Upper lobe of right lung (tissue), 1 donor: Measurements from ENCODE around the gene LRRK1. TPM values are rescaled to one million over a fixed set of nuclear protein-coding genes. Genes with fewer than 3 reads are reported as not detected.

ENCODE experiments used
- ATAC-seq: fragments of 200-7000 bp; cut with Tn5 transposase; one replicate; pipeline ENCODE4 v1.9.1; 2020; ENCODE audit warnings: mild to moderate bottlenecking, moderate library complexity
- DNase-seq: peaks from one replicate; pipeline ENCODE4 v3.0.0-alpha.2; 2020
- H3K27ac ChIP-seq: fragments of 200-600 bp; one replicate; pipeline ENCODE4 v1.8.0; 2022
- H3K27me3 ChIP-seq: fragments of 200-600 bp; one replicate; pipeline ENCODE4 v1.8.0; 2022; ENCODE audit warnings: mild to moderate bottlenecking
- H3K36me3 ChIP-seq: fragments of 200-600 bp; one replicate; pipeline ENCODE4 v1.8.0; 2022
- H3K4me1 ChIP-seq: fragments of 200-600 bp; one replicate; pipeline ENCODE4 v1.8.0; 2022
- H3K4me3 ChIP-seq: fragments of 200-600 bp; one replicate; pipeline ENCODE4 v1.8.0; 2022; ENCODE audit warnings: mild to moderate bottlenecking
- H3K9me3 ChIP-seq: fragments of 200-600 bp; one replicate; pipeline ENCODE4 v1.8.0; 2022
- CTCF ChIP-seq: fragments of 200-600 bp; IDR thresholded peaks from one replicate; pipeline ENCODE4 v1.8.0; 2022; ENCODE audit warnings: antibody characterized with exemption
- intact Hi-C: fragments of 100-400 bp; cut with DNase I; formaldehyde crosslinking; loops from one replicate; pipeline ENCODE4 v1.11.0; 2022
- total RNA-seq: library from RNA; stranded (reverse); fragmentation: NEBNext Ultra II Directional; extraction: Animal tissue kit (Norgen Biotek cat#: 25700); gene quantifications from one replicate; pipeline ENCODE4 v1.2.1, GENCODE V29; 2021
- donor health status: DM: no; HTN: yes; CAD: no; lungs with severe emphysema.

LRRK1 gene
- total RNA-seq, 1 donor from 2014 or later, result 22.6 TPM

- no peak for DNase-seq
- peaks cover 37% of the 10 kb centered on the region for H3K4me1 ChIP-seq
- H3K4me3 ChIP-seq, result no peak overlapping the region
- H3K36me3 ChIP-seq, result peaks cover 19% of the 10 kb centered on the region
- no peak overlapping the region for H3K27ac ChIP-seq
- H3K9me3 ChIP-seq, result no peaks in the 10 kb centered on the region
- ATAC-seq, result no peak
- H3K27me3 ChIP-seq, result no peaks in the 10 kb centered on the region
- TF ChIP-seq CTCF, result no peak
- intact Hi-C loops, result no loop called here
These were observed 101.3 kb downstream of the LRRK1 start for GRCh38 chr15:101020451-101020850.

- DNase-seq, result no peak
These were observed 101.8 kb downstream of the LRRK1 start for GRCh38 chr15:101020945-101021344.

GRCh38 chr15:101022306-101022705 lies 103.1 kb downstream of the LRRK1 start:
- no peak overlapping the region for H3K27ac ChIP-seq
- H3K36me3 ChIP-seq, result peaks cover 14% of the 10 kb centered on the region
- DNase-seq (no peak), ATAC-seq (no peak)
- H3K4me3 ChIP-seq, result no peak overlapping the region
- intact Hi-C loops, result no loop called here
- no peak for TF ChIP-seq CTCF
- H3K4me1 ChIP-seq, result peaks cover 48% of the 10 kb centered on the region
- H3K27me3 ChIP-seq, result no peaks in the 10 kb centered on the region
- no peaks in the 10 kb centered on the region for H3K9me3 ChIP-seq

More at GRCh38 chr15:101020945-101021344, 101.8 kb downstream of the LRRK1 start:
- intact Hi-C loops, result no loop called here
- ATAC-seq, result no peak
- no peaks in the 10 kb centered on the region for H3K27me3 ChIP-seq
- peaks cover 22% of the 10 kb centered on the region for H3K36me3 ChIP-seq
- H3K4me3 ChIP-seq, result no peak overlapping the region
- H3K27ac ChIP-seq, result no peak overlapping the region
- peaks cover 37% of the 10 kb centered on the region for H3K4me1 ChIP-seq
- H3K9me3 ChIP-seq, result no peaks in the 10 kb centered on the region
- TF ChIP-seq CTCF, result no peak

GRCh38 chr15:101022876-101023275 lies 103.7 kb downstream of the LRRK1 start:
- peaks cover 13% of the 10 kb centered on the region for H3K36me3 ChIP-seq
- no peak overlapping the region for H3K4me3 ChIP-seq
- intact Hi-C loops, result no loop called here
- no peak for ATAC-seq
- DNase-seq, result no peak
- no peak for TF ChIP-seq CTCF
- no peak overlapping the region for H3K27ac ChIP-seq
- peaks cover 43% of the 10 kb centered on the region for H3K4me1 ChIP-seq
- H3K9me3 ChIP-seq, result no peaks in the 10 kb centered on the region
- no peaks in the 10 kb centered on the region for H3K27me3 ChIP-seq

- TF ChIP-seq CTCF, result no peak
- no peak for ATAC-seq
- DNase-seq, result no peak
- peaks cover 13% of the 10 kb centered on the region for H3K36me3 ChIP-seq
- H3K4me1 ChIP-seq, result peaks cover 38% of the 10 kb centered on the region
- H3K27ac ChIP-seq, result peak overlapping the region; percentile 55
- H3K27me3 ChIP-seq, result no peaks in the 10 kb centered on the region
- intact Hi-C loops, result no loop called here
- no peak overlapping the region for H3K4me3 ChIP-seq
- H3K9me3 ChIP-seq, result no peaks in the 10 kb centered on the region
These were observed 104.4 kb downstream of the LRRK1 start for GRCh38 chr15:101023501-101024072.
